HG03439 (cell line): ENCODE measurements around the gene TEX29.

ENCODE experiments used
- ATAC-seq: cut with Tn5 transposase; IDR thresholded peaks from one replicate; pipeline ENCODE4 v1.9.1; 2021; ENCODE audit warnings: mild to moderate bottlenecking, moderate library complexity; ENCODE audit not compliant: unreplicated experiment

Gene TEX29

GRCh38 chr13:111322001-111322915 lies 1.8 kb downstream of the TEX29 start:
- ATAC-seq = no peak

GRCh38 chr13:111322916-111323331 lies 2.5 kb downstream of the TEX29 start:
- no peak for ATAC-seq

GRCh38 chr13:111323549-111323948 lies 3.1 kb downstream of the TEX29 start:
- ATAC-seq = no peak

GRCh38 chr13:111323950-111324651 lies 3.7 kb downstream of the TEX29 start:
- ATAC-seq = no peak

GRCh38 chr13:111324736-111325135 lies 4.3 kb downstream of the TEX29 start:
- no peak for ATAC-seq

GRCh38 chr13:111325146-111325890 lies 4.9 kb downstream of the TEX29 start:
- ATAC-seq = no peak

GRCh38 chr13:111325941-111326620 lies 5.6 kb downstream of the TEX29 start:
- ATAC-seq = no peak

- no peak for ATAC-seq
Measured at GRCh38 chr13:111326621-111326965, 6.2 kb downstream of the TEX29 start.

GRCh38 chr13:111326981-111327642 lies 6.7 kb downstream of the TEX29 start:
- no peak for ATAC-seq

- no peak for ATAC-seq
Measured at GRCh38 chr13:111327730-111328573, 7.5 kb downstream of the TEX29 start.

GRCh38 chr13:111328574-111329410 lies 8.3 kb downstream of the TEX29 start:
- ATAC-seq = no peak

- no peak for ATAC-seq
Measured at GRCh38 chr13:111329641-111330040, 9.2 kb downstream of the TEX29 start.

- ATAC-seq = no peak
Measured at GRCh38 chr13:111330066-111330610, 9.7 kb downstream of the TEX29 start.

- ATAC-seq = no peak
Measured at GRCh38 chr13:111335298-111335697, 14.9 kb downstream of the TEX29 start.

- no peak for ATAC-seq
Measured at GRCh38 chr13:111336666-111337065, 16.2 kb downstream of the TEX29 start.

- no peak for ATAC-seq
Measured at GRCh38 chr13:111337206-111337605, 16.8 kb downstream of the TEX29 start.

- ATAC-seq = no peak
Measured at GRCh38 chr13:111337741-111338140, 17.3 kb downstream of the TEX29 start.

- ATAC-seq = no peak
Measured at GRCh38 chr13:111338841-111339240, 18.4 kb downstream of the TEX29 start.
